PC-9 (cell line): ENCODE data around the gene HHAT.

Experiments used
- EZH2 ChIP-seq: fragments of 200-600 bp; sonication (generic); IDR thresholded peaks from 2 replicates; pipeline ENCODE4 v1.8.0; 2017; ENCODE audit warnings: antibody characterized with exemption, low read depth
- TF ChIP-seq, protein P1 (sequence below): fragments of 200-600 bp; sonication (generic); conservative IDR thresholded peaks from 2 replicates; pipeline ENCODE4 v1.6.1; 2017; ENCODE audit warnings: mixed run types, antibody characterized with exemption, mild to moderate bottlenecking, moderate library complexity

DNA sequence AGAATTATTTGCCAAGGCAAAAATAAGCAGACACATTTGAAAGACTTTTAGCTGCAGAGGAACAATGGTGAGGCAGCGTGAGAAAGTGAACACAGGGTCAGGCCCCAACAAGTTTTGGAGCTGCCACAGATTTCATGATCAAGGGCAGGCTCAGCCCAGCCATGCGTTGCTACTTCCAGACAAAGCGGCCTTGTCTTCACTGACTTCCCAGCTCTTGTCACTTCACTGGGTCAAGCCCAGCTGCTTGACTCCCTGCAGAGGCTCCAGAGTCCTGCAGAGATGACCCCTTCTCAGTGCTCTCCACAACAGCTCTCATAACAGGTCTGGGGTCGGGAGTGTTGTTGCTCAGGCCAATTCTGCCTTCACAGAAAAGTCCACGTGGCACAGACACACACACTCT, 35.8 kb downstream of the HHAT start:
- TF ChIP-seq, protein P1, sequence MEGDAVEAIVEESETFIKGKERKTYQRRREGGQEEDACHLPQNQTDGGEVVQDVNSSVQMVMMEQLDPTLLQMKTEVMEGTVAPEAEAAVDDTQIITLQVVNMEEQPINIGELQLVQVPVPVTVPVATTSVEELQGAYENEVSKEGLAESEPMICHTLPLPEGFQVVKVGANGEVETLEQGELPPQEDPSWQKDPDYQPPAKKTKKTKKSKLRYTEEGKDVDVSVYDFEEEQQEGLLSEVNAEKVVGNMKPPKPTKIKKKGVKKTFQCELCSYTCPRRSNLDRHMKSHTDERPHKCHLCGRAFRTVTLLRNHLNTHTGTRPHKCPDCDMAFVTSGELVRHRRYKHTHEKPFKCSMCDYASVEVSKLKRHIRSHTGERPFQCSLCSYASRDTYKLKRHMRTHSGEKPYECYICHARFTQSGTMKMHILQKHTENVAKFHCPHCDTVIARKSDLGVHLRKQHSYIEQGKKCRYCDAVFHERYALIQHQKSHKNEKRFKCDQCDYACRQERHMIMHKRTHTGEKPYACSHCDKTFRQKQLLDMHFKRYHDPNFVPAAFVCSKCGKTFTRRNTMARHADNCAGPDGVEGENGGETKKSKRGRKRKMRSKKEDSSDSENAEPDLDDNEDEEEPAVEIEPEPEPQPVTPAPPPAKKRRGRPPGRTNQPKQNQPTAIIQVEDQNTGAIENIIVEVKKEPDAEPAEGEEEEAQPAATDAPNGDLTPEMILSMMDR, result no peak
- no peak for TF ChIP-seq EZH2
